NCI-H460 (cell line): Measurements from ENCODE around the gene NPAS4. TPM values are rescaled to one million over a fixed set of nuclear protein-coding genes. Genes with fewer than 3 reads are reported as not detected.
"Not testable (repeated sequence)": the region's sequence is repeated elsewhere in the genome, so short reads cannot be mapped to it uniquely, and the experiment has no call there.

ENCODE experiments used
- DNase-seq: peaks from one replicate; pipeline ENCODE4 v3.0.0-alpha.2; 2016; ENCODE audit warnings: low read depth; ENCODE audit errors: extremely low read depth
- polyA plus RNA-seq: library from polyadenylated mRNA; depleted of rRNA; stranded (reverse); fragments of >200 nt; gene quantifications from 2 replicates; pipeline ENCODE4 v1.2.3, GENCODE V29; 2014; cell fraction: nucleus; rRNA removed
- total RNA-seq: library from RNA; depleted of rRNA; stranded (reverse); fragments of >200 nt; shearing (Covaris generic); gene quantifications from 2 replicates; pipeline ENCODE4 v1.2.3, GENCODE V29; 2014; rRNA removed

NPAS4 gene
- total RNA-seq: not detected in 2 replicates
- polyA plus RNA-seq: not detected in 2 replicates

- DNase-seq: no peak
Measured at GRCh38 chr11:66420671-66421476, at the start of gene NPAS4. NPAS4 (plus strand) TSS chr11:66421035; CDS start chr11:66421180, 145 bp downstream.

- no peak for DNase-seq
Measured at GRCh38 chr11:66371627-66372415, 49.0 kb upstream of the NPAS4 start, which contains the start of gene SLC29A2. SLC29A2 (minus strand) TSS chr11:66371760; CDS start chr11:66371591, 169 bp downstream.

- no peak for DNase-seq
Measured at GRCh38 chr11:66373265-66373664, 47.6 kb upstream of the NPAS4 start.

- not testable (repeated sequence) for DNase-seq
Measured at GRCh38 chr11:66373690-66374287, 47.0 kb upstream of the NPAS4 start.

GRCh38 chr11:66380264-66380663 is 40.6 kb upstream of the NPAS4 start:
- not testable (repeated sequence) for DNase-seq

- DNase-seq: not testable (repeated sequence)
Measured at GRCh38 chr11:66384316-66384715, 36.5 kb upstream of the NPAS4 start.

- peak; percentile 74 for DNase-seq
Measured at GRCh38 chr11:66386171-66387069, 34.4 kb upstream of the NPAS4 start.

GRCh38 chr11:66388780-66389386 is 32.0 kb upstream of the NPAS4 start:
- peak; percentile 71 for DNase-seq

GRCh38 chr11:66391322-66391721 is 29.5 kb upstream of the NPAS4 start:
- no peak for DNase-seq

GRCh38 chr11:66393954-66394353 is 26.9 kb upstream of the NPAS4 start:
- DNase-seq: no peak

- DNase-seq: no peak
Measured at GRCh38 chr11:66407651-66408050, 13.2 kb upstream of the NPAS4 start.

GRCh38 chr11:66408488-66409214 is 12.2 kb upstream of the NPAS4 start:
- DNase-seq: peak; percentile 74

GRCh38 chr11:66409226-66409625 is 11.6 kb upstream of the NPAS4 start:
- no peak for DNase-seq

- DNase-seq: no peak
Measured at GRCh38 chr11:66410191-66410590, 10.6 kb upstream of the NPAS4 start.

GRCh38 chr11:66411323-66411722 is 9.5 kb upstream of the NPAS4 start:
- no peak for DNase-seq

- DNase-seq: no peak
Measured at GRCh38 chr11:66412110-66412509, 8.7 kb upstream of the NPAS4 start.

GRCh38 chr11:66413167-66413566 is 7.7 kb upstream of the NPAS4 start:
- no peak for DNase-seq

GRCh38 chr11:66414120-66414934 is 6.5 kb upstream of the NPAS4 start:
- DNase-seq: no peak
